Liver (tissue), 9 donors: Measurements from ENCODE around the gene NOP10. TPM values are rescaled to one million over a fixed set of nuclear protein-coding genes. Genes with fewer than 3 reads are reported as not detected.

Experiments used
- DNase-seq: peaks from one replicate; pipeline ENCODE4 v3.0.0-alpha.2; 2017; ENCODE audit warnings: low spot score
- H3K27ac ChIP-seq, 2 donors: one replicate each; pipeline ENCODE4 v1.7.0; 2013; ENCODE audit warnings: inconsistent platforms in 2 of 2, low read length in 2 of 2, control low read depth in 1 of 2, low read depth in 1 of 2, mild to moderate bottlenecking in 1 of 2
- H3K27me3 ChIP-seq, 4 donors: one replicate each; pipeline versions ENCODE4 v1.6.1 to v1.7.0; 2013; ENCODE audit warnings: low read length in 3 of 4, inconsistent platforms in 1 of 4, mild to moderate bottlenecking in 1 of 4, moderate library complexity in 1 of 4; ENCODE audit not compliant: control insufficient read depth in 4 of 4, insufficient read depth in 4 of 4
- H3K36me3 ChIP-seq, 4 donors: one replicate each; pipeline versions ENCODE4 v1.6.1 to v1.7.0; 2013; ENCODE audit warnings: low read length in 3 of 4, mild to moderate bottlenecking in 3 of 4, low read depth in 1 of 4, moderate library complexity in 1 of 4; ENCODE audit not compliant: control insufficient read depth in 4 of 4, insufficient read depth in 3 of 4
- H3K4me1 ChIP-seq, 4 donors: one replicate each; pipeline versions ENCODE4 v1.6.1 to v1.7.0; 2013; ENCODE audit warnings: low read length in 3 of 4, mild to moderate bottlenecking in 3 of 4, moderate library complexity in 1 of 4; ENCODE audit not compliant: control insufficient read depth in 4 of 4, insufficient read depth in 4 of 4
- H3K4me3 ChIP-seq, 3 donors: one replicate each; pipeline versions ENCODE4 v1.6.1 to v1.7.0; 2013; ENCODE audit warnings: low read length in 3 of 3, control low read depth in 1 of 3, low read depth in 1 of 3, mild to moderate bottlenecking in 1 of 3
- H3K9ac ChIP-seq, 2 donors: one replicate each; pipeline ENCODE4 v1.7.0; 2013; ENCODE audit warnings: low read length in 2 of 2, mild to moderate bottlenecking in 2 of 2, moderate library complexity in 2 of 2, control low read depth in 1 of 2, low read depth in 1 of 2
- H3K9me3 ChIP-seq, 4 donors: one replicate each; pipeline versions ENCODE4 v1.6.1 to v1.7.0; 2013; ENCODE audit warnings: low read length in 3 of 4; ENCODE audit not compliant: control insufficient read depth in 4 of 4
- EGR1 ChIP-seq, 2 donors: IDR thresholded peaks; 2 replicates each; pipeline ENCODE4 v1.6.1; 2016 to 2018; ENCODE audit warnings: antibody characterized with exemption in 2 of 2, low read depth in 2 of 2
- FOXA1 ChIP-seq: IDR thresholded peaks from 2 replicates; pipeline ENCODE4 v1.6.1; 2016; ENCODE audit warnings: antibody characterized with exemption
- FOXA2 ChIP-seq: IDR thresholded peaks from 2 replicates; pipeline ENCODE4 v1.6.1; 2016; ENCODE audit warnings: antibody characterized with exemption
- GABPA ChIP-seq, 2 donors: IDR thresholded peaks in 1 of 2; conservative IDR thresholded peaks in 1 of 2; 2 replicates each; pipeline ENCODE4 v1.6.1; 2016; ENCODE audit warnings: antibody characterized with exemption in 2 of 2, mild to moderate bottlenecking in 1 of 2, moderate library complexity in 1 of 2
- HNF4G ChIP-seq: IDR thresholded peaks from 2 replicates; pipeline ENCODE4 v1.6.1; 2016; ENCODE audit warnings: antibody characterized with exemption
- JUND ChIP-seq, 2 donors: IDR thresholded peaks; 2 replicates each; pipeline ENCODE4 v1.6.1; 2016; ENCODE audit warnings: antibody characterized with exemption in 2 of 2
- MAX ChIP-seq: IDR thresholded peaks from 2 replicates; pipeline ENCODE4 v1.6.1; 2016; ENCODE audit warnings: antibody characterized with exemption
- NR2F2 ChIP-seq: IDR thresholded peaks from 2 replicates; pipeline ENCODE4 v1.6.1; 2016; ENCODE audit warnings: antibody characterized with exemption
- RAD21 ChIP-seq, 2 donors: IDR thresholded peaks; 2 replicates each; pipeline ENCODE4 v1.6.1; 2016; ENCODE audit warnings: antibody characterized with exemption in 2 of 2, mild to moderate bottlenecking in 2 of 2
- RXRA ChIP-seq, 2 donors: IDR thresholded peaks; 2 replicates each; pipeline ENCODE4 v1.6.1; 2017 to 2018; ENCODE audit warnings: antibody characterized with exemption in 2 of 2, mild to moderate bottlenecking in 1 of 2
- SP1 ChIP-seq: IDR thresholded peaks from 2 replicates; pipeline ENCODE4 v1.6.1; 2018; ENCODE audit warnings: antibody characterized with exemption, mild to moderate bottlenecking
- TAF1 ChIP-seq: conservative IDR thresholded peaks from 2 replicates; pipeline ENCODE4 v1.6.1; 2016; ENCODE audit warnings: antibody characterized with exemption, mild to moderate bottlenecking
- YY1 ChIP-seq: IDR thresholded peaks from 2 replicates; pipeline ENCODE4 v1.6.1; 2016; ENCODE audit warnings: antibody characterized with exemption, mild to moderate bottlenecking
- WGBS: extraction: QIAGEN DNeasy Blood & Tissue Kit; methylation state at CpG from one replicate; pipeline ENCODE4 v1.1.7; 2013; 5-methylcytosine and 5-hydroxymethylcytosine counted together
- polyA plus RNA-seq, 2 donors: library from polyadenylated mRNA; stranded (reverse) in 1 of 2; unstranded in 1 of 2; fragments of 200-250 nt in 1 of 2; fragments of >200 nt in 1 of 2; fragmentation: Nextera tagmentation in 1 of 2; extraction: Ambion mirVana in 1 of 2; gene quantifications; one replicate each; pipeline versions ENCODE4 v1.2.1 to v1.2.3, GENCODE V29; 2013 to 2015
- total RNA-seq, 2 donors: library from RNA; depleted of rRNA; stranded (reverse); fragments of >200 nt; gene quantifications; one replicate each; pipeline ENCODE4 v1.2.3, GENCODE V29; 2014
- TF ChIP-seq, protein P1 (sequence below): IDR thresholded peaks from 2 replicates; pipeline ENCODE4 v1.6.1; 2016; ENCODE audit warnings: antibody characterized with exemption
- TF ChIP-seq, protein P2 (sequence below): fragments of 150-350 bp; IDR thresholded peaks from 2 replicates; pipeline ENCODE4 v1.5.1; 2017; ENCODE audit warnings: improper control_type of control experiment, low read depth, low read length; ENCODE audit not compliant: missing input control
- TF ChIP-seq, protein P3 (sequence below): IDR thresholded peaks from 2 replicates; pipeline ENCODE4 v1.6.1; 2016; ENCODE audit warnings: antibody characterized with exemption
- TF ChIP-seq, protein P4 (sequence below): IDR thresholded peaks from 2 replicates; pipeline ENCODE4 v1.6.1; 2016; ENCODE audit warnings: antibody characterized with exemption, mild to moderate bottlenecking
- donor health status: healthy.
- donor health status: healthy.
- donor health status: healthy.
- donor health status: healthy.
- donor health status: healthy.

NOP10 gene
- total and polyA plus RNA-seq, 4 donors, result 104 to 223 (median 125) TPM

GRCh38 chr15:34336231-34336990 is 6.5 kb downstream of the NOP10 start:
- TF ChIP-seq FOXA2 (no peak), NR2F2 (no peak), EGR1 (IDR thresholded peaks at IDR 0.05; ENCODE audit: low read depth in 2 of 2) (no peak), JUND (IDR thresholded peaks at IDR 0.05) (no peak), MAX (no peak), YY1 (no peak), RXRA (IDR thresholded peaks at IDR 0.05) (no peak), SP1 (no peak), FOXA1 (no peak), HNF4G (no peak), RAD21 (IDR thresholded peaks at IDR 0.05) (no peak), GABPA (IDR thresholded peaks at IDR 0.05 in 1 of 2, conservative IDR thresholded peaks at IDR 0.05 in 1 of 2) (no peak), TAF1 (no peak)
- TF ChIP-seq, protein P1, sequence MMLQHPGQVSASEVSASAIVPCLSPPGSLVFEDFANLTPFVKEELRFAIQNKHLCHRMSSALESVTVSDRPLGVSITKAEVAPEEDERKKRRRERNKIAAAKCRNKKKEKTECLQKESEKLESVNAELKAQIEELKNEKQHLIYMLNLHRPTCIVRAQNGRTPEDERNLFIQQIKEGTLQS, result no peak
- TF ChIP-seq, protein P2, sequence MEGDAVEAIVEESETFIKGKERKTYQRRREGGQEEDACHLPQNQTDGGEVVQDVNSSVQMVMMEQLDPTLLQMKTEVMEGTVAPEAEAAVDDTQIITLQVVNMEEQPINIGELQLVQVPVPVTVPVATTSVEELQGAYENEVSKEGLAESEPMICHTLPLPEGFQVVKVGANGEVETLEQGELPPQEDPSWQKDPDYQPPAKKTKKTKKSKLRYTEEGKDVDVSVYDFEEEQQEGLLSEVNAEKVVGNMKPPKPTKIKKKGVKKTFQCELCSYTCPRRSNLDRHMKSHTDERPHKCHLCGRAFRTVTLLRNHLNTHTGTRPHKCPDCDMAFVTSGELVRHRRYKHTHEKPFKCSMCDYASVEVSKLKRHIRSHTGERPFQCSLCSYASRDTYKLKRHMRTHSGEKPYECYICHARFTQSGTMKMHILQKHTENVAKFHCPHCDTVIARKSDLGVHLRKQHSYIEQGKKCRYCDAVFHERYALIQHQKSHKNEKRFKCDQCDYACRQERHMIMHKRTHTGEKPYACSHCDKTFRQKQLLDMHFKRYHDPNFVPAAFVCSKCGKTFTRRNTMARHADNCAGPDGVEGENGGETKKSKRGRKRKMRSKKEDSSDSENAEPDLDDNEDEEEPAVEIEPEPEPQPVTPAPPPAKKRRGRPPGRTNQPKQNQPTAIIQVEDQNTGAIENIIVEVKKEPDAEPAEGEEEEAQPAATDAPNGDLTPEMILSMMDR, result no peak
- TF ChIP-seq, protein P3, sequence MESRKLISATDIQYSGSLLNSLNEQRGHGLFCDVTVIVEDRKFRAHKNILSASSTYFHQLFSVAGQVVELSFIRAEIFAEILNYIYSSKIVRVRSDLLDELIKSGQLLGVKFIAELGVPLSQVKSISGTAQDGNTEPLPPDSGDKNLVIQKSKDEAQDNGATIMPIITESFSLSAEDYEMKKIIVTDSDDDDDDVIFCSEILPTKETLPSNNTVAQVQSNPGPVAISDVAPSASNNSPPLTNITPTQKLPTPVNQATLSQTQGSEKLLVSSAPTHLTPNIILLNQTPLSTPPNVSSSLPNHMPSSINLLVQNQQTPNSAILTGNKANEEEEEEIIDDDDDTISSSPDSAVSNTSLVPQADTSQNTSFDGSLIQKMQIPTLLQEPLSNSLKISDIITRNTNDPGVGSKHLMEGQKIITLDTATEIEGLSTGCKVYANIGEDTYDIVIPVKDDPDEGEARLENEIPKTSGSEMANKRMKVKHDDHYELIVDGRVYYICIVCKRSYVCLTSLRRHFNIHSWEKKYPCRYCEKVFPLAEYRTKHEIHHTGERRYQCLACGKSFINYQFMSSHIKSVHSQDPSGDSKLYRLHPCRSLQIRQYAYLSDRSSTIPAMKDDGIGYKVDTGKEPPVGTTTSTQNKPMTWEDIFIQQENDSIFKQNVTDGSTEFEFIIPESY, result no peak
- TF ChIP-seq, protein P4, sequence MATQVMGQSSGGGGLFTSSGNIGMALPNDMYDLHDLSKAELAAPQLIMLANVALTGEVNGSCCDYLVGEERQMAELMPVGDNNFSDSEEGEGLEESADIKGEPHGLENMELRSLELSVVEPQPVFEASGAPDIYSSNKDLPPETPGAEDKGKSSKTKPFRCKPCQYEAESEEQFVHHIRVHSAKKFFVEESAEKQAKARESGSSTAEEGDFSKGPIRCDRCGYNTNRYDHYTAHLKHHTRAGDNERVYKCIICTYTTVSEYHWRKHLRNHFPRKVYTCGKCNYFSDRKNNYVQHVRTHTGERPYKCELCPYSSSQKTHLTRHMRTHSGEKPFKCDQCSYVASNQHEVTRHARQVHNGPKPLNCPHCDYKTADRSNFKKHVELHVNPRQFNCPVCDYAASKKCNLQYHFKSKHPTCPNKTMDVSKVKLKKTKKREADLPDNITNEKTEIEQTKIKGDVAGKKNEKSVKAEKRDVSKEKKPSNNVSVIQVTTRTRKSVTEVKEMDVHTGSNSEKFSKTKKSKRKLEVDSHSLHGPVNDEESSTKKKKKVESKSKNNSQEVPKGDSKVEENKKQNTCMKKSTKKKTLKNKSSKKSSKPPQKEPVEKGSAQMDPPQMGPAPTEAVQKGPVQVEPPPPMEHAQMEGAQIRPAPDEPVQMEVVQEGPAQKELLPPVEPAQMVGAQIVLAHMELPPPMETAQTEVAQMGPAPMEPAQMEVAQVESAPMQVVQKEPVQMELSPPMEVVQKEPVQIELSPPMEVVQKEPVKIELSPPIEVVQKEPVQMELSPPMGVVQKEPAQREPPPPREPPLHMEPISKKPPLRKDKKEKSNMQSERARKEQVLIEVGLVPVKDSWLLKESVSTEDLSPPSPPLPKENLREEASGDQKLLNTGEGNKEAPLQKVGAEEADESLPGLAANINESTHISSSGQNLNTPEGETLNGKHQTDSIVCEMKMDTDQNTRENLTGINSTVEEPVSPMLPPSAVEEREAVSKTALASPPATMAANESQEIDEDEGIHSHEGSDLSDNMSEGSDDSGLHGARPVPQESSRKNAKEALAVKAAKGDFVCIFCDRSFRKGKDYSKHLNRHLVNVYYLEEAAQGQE, result no peak
- Histone ChIP-seq H3K9ac (peak overlapping the region; percentile 64 to 71), H3K4me1 (peaks cover 0 to 16% (median 4%) of the 10 kb centered on the region in 4 donors)

More at GRCh38 chr15:34336231-34336990, 6.5 kb downstream of the NOP10 start:
- Histone ChIP-seq H3K27me3 (no peaks in the 10 kb centered on the region), H3K36me3 (peaks cover 0 to 4% (median under 1%) of the 10 kb centered on the region in 4 donors), H3K27ac (peak overlapping the region; percentile 73 to 92), H3K9me3 (no peaks in the 10 kb centered on the region), H3K4me3 (peak overlapping the region; percentile 64 to 89 (median 80))
- DNase-seq, result no peak
- 87% methylated on average over 16 of the region's 16 CpGs for WGBS
